Smooth muscle cell (in vitro differentiated cells): ENCODE data around the gene KIF4A. TPM values are rescaled to one million over a fixed set of nuclear protein-coding genes. Genes with fewer than 3 reads are reported as not detected.

ENCODE experiments used
- DNase-seq: peaks from one replicate; lab custom pipeline; 2025; ENCODE audit not compliant: unreplicated experiment; lab: John Stamatoyannopoulos, UW
- H2AFZ ChIP-seq: fragments of 200-600 bp; sonication (generic); 2 replicates; pipeline ENCODE4 v1.6.0; 2016; ENCODE audit warnings: antibody characterized with exemption, low read depth, mild to moderate bottlenecking
- H3F3A ChIP-seq: fragments of 200-600 bp; sonication (generic); 2 replicates; pipeline ENCODE4 v1.6.0; 2017; ENCODE audit warnings: antibody characterized with exemption, low read depth
- H3K27ac ChIP-seq: fragments of 200-600 bp; sonication (generic); 2 replicates; pipeline ENCODE4 v1.5.1; 2016; ENCODE audit warnings: low read depth, mild to moderate bottlenecking
- H3K27me3 ChIP-seq: fragments of 200-600 bp; sonication (generic); 2 replicates; pipeline ENCODE4 v1.6.1; 2016; ENCODE audit warnings: low read depth, mild to moderate bottlenecking
- H3K36me3 ChIP-seq: fragments of 200-600 bp; sonication (generic); 2 replicates; pipeline ENCODE4 v1.5.1; 2016; ENCODE audit warnings: low read depth
- H3K4me1 ChIP-seq: fragments of 200-600 bp; sonication (generic); 2 replicates; pipeline ENCODE4 v1.5.1; 2016; ENCODE audit warnings: low read depth
- H3K4me2 ChIP-seq: fragments of 200-600 bp; sonication (generic); 2 replicates; pipeline ENCODE4 v1.6.0; 2016; ENCODE audit warnings: mild to moderate bottlenecking
- H3K4me3 ChIP-seq: fragments of 200-600 bp; sonication (generic); 2 replicates; pipeline ENCODE4 v1.5.1; 2016; ENCODE audit warnings: mild to moderate bottlenecking
- H3K79me2 ChIP-seq: fragments of 200-600 bp; sonication (generic); 2 replicates; pipeline ENCODE4 v1.6.0; 2016; ENCODE audit warnings: low read depth, mild to moderate bottlenecking
- H3K9ac ChIP-seq: fragments of 200-600 bp; sonication (generic); 2 replicates; pipeline ENCODE4 v1.6.0; 2016; ENCODE audit warnings: low read depth
- H3K9me3 ChIP-seq: fragments of 200-600 bp; sonication (generic); replicated peaks from 2 replicates; pipeline ENCODE4 v1.5.1; 2016; ENCODE audit warnings: low read depth
- H4K20me1 ChIP-seq: fragments of 200-600 bp; sonication (generic); 2 replicates; pipeline ENCODE4 v1.6.0; 2016; ENCODE audit warnings: low read depth
- CTCF ChIP-seq: fragments of 200-600 bp; sonication (generic); IDR thresholded peaks from 2 replicates; pipeline ENCODE4 v1.5.1; 2017; ENCODE audit warnings: borderline replicate concordance, mild to moderate bottlenecking, antibody characterized with exemption; ENCODE audit not compliant: insufficient read depth, poor library complexity, severe bottlenecking
- WGBS: methylation state at CpG from one replicate; pipeline ENCODE4 v1.1.7; 2016; ENCODE audit warnings: low lambda C conversion rate; 5-methylcytosine and 5-hydroxymethylcytosine counted together
- polyA plus RNA-seq: library from polyadenylated mRNA; unstranded; fragments of >200 nt; fragmentation: Nextera tagmentation; extraction: Ambion mirVana; gene quantifications from 2 replicates; pipeline ENCODE4 v1.2.1, GENCODE V29; 2016
- total RNA-seq: library from RNA; depleted of rRNA; stranded (reverse); fragments of >200 nt; gene quantifications from 2 replicates; pipeline ENCODE4 v1.2.3, GENCODE V29; 2014

Gene KIF4A
- total and polyA plus RNA-seq, 2 experiments from 2014 or later = 1.8 to 5.9 TPM

GRCh38 chrX:70432936-70433847, 143.3 kb downstream of the KIF4A start:
- H2AFZ ChIP-seq = peak overlapping the region; percentile 97
- H3K27ac ChIP-seq = no peak overlapping the region
- WGBS = 73% methylated on average over 15 of the region's 15 CpGs
- DNase-seq = no peak
- no peak for TF ChIP-seq CTCF
- no peaks in the 10 kb centered on the region for H3K4me1 ChIP-seq
- no peak overlapping the region for H3K9ac ChIP-seq
- no peaks in the 10 kb centered on the region for H3K79me2 ChIP-seq
- no peaks in the 10 kb centered on the region for H3K9me3 ChIP-seq
- H3K4me2 ChIP-seq = peak overlapping the region; percentile 93
- no peaks in the 10 kb centered on the region for H3K27me3 ChIP-seq
- H3K36me3 ChIP-seq = no peaks in the 10 kb centered on the region
- H3F3A ChIP-seq = no peaks in the 10 kb centered on the region
- H4K20me1 ChIP-seq = no peaks in the 10 kb centered on the region
- H3K4me3 ChIP-seq = peak overlapping the region; percentile 65

DNA sequence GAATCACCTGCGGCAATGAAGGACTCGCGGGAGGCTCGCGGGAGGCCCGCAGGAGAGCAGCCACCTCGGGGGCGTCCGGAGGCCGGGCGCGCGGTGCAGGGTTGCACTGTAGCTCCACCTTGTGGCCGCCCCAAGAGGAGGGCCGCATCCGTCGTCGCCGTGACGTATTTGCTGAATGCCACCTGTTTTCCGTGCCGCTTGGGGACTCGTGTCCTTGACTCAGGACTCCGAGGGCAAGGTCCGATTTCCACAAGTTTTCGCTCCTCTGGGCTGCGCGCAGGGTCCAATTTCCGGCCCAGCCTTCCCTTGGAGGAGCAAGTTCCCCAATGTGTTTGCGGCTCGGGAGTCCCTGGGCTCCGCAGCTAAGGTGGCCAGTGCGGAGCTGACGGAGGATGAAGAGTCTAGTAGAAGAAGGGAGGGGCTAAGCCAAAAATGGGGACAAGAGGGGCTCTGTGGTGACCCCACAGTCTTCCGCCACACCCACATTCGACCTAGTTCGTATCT, 144.0 kb downstream of the KIF4A start:
- 42% methylated on average over 32 of the region's 37 CpGs for WGBS
- Histone ChIP-seq H3K4me3 (peak overlapping the region; percentile 65), H3K4me1 (no peaks in the 10 kb centered on the region), H3K79me2 (no peaks in the 10 kb centered on the region), H3K4me2 (peak overlapping the region; percentile 93), H3K36me3 (no peaks in the 10 kb centered on the region), H3K9me3 (no peaks in the 10 kb centered on the region), H3F3A (no peaks in the 10 kb centered on the region), H4K20me1 (no peaks in the 10 kb centered on the region), H3K9ac (peak overlapping the region; percentile 48), H3K27ac (peak overlapping the region; percentile 44), H3K27me3 (no peaks in the 10 kb centered on the region), H2AFZ (peak overlapping the region; percentile 97)
- peak; percentile 54 for TF ChIP-seq CTCF
- DNase-seq = peak; percentile 14

DNA sequence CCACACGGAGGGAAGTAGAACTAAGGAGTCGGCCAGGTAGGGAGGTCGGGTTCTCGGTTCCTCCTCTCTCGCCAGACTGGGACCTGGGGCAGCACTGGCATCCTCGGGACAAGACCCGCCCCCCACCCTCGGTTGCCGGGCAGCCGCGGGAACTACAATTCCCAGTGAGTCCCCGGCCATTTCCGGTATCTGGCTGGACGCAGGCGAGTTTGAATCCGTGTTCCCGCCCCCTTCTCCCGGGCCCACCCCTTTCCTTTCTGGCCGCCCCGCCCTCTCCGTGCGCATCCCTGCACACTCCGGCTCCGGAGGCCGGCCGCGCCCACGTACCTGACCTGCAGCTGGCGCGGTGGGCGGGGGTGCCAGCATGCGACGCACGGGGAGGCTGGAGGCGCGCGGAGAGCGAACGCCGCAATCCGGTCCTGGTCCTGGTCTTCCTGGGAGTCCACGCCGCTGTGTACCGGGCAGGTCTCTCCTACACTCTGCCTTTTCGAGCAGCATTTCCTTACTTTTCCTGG, 144.5 kb downstream of the KIF4A start:
- peak overlapping the region; percentile 48 for H3K9ac ChIP-seq
- H3K27me3 ChIP-seq = no peaks in the 10 kb centered on the region
- no peak for TF ChIP-seq CTCF
- H2AFZ ChIP-seq = peak overlapping the region; percentile 97
- DNase-seq = peak; percentile 28
- no peaks in the 10 kb centered on the region for H3K79me2 ChIP-seq
- peak overlapping the region; percentile 44 for H3K27ac ChIP-seq
- H3K4me3 ChIP-seq = peak overlapping the region; percentile 65
- H3K4me2 ChIP-seq = peak overlapping the region; percentile 93
- H3K4me1 ChIP-seq = no peaks in the 10 kb centered on the region
- H3K9me3 ChIP-seq = no peaks in the 10 kb centered on the region
- no peaks in the 10 kb centered on the region for H3F3A ChIP-seq
- H4K20me1 ChIP-seq = no peaks in the 10 kb centered on the region
- 56% methylated on average over 39 of the region's 45 CpGs for WGBS
- no peaks in the 10 kb centered on the region for H3K36me3 ChIP-seq
